DOHH2 (cell line): ENCODE data around the gene OR2M4.
"Not testable (repeated sequence)": the region's sequence is repeated elsewhere in the genome, so short reads cannot be mapped to it uniquely, and the experiment has no call there.

ENCODE experiments used
- H3F3A ChIP-seq: fragments of 200-600 bp; sonication (generic), shearing (Covaris generic); 2 replicates; pipeline ENCODE4 v1.6.0; 2016; ENCODE audit warnings: antibody characterized with exemption, mild to moderate bottlenecking; ENCODE audit not compliant: control insufficient read depth, insufficient read depth
- H3K27ac ChIP-seq: fragments of 200-600 bp; sonication (generic); 2 replicates; pipeline ENCODE4 v1.5.1; 2014; ENCODE audit warnings: low read depth, mild to moderate bottlenecking, low read length, moderate library complexity
- H3K27me3 ChIP-seq: fragments of 200-600 bp; sonication (generic); 2 replicates; pipeline ENCODE4 v1.6.1; 2014; ENCODE audit warnings: mild to moderate bottlenecking, low read length, mixed read lengths; ENCODE audit not compliant: control insufficient read depth
- H3K36me3 ChIP-seq: fragments of 200-600 bp; sonication (generic); 2 replicates; pipeline ENCODE4 v1.6.1; 2014; ENCODE audit warnings: mild to moderate bottlenecking, low read length, moderate library complexity, mixed read lengths; ENCODE audit not compliant: control insufficient read depth
- H3K4me1 ChIP-seq: fragments of 200-600 bp; sonication (generic); 2 replicates; pipeline ENCODE4 v1.6.1; 2014; ENCODE audit warnings: mild to moderate bottlenecking, low read length, mixed read lengths; ENCODE audit not compliant: control insufficient read depth
- H3K4me2 ChIP-seq: fragments of 200-600 bp; sonication (generic); 2 replicates; pipeline ENCODE4 v1.6.0; 2014; ENCODE audit warnings: mild to moderate bottlenecking, low read length, moderate library complexity
- H3K4me3 ChIP-seq: fragments of 200-600 bp; sonication (generic); 2 replicates; pipeline ENCODE4 v1.5.1; 2014; ENCODE audit warnings: mild to moderate bottlenecking, low read length, mixed read lengths
- H3K79me2 ChIP-seq: fragments of 200-600 bp; sonication (generic); 2 replicates; pipeline ENCODE4 v1.6.1; 2014; ENCODE audit warnings: mild to moderate bottlenecking, low read length, mixed read lengths; ENCODE audit not compliant: control insufficient read depth
- H3K9me2 ChIP-seq: fragments of 200-600 bp; sonication (generic); replicated peaks from 2 replicates; pipeline ENCODE4 v1.6.1; 2014; ENCODE audit warnings: mild to moderate bottlenecking, low read length, mixed read lengths; ENCODE audit not compliant: control insufficient read depth
- H3K9me3 ChIP-seq: fragments of 200-600 bp; sonication (generic); 2 replicates; pipeline ENCODE4 v1.6.1; 2014; ENCODE audit warnings: antibody characterized with exemption, low read length, mixed read lengths; ENCODE audit not compliant: control insufficient read depth, insufficient read depth
- H4K20me1 ChIP-seq: fragments of 200-600 bp; sonication (generic); 2 replicates; pipeline ENCODE4 v1.6.0; 2014; ENCODE audit warnings: low read depth, mild to moderate bottlenecking, antibody characterized with exemption, low read length, moderate library complexity; ENCODE audit not compliant: control insufficient read depth, insufficient read depth
- CTCF ChIP-seq: fragments of 200-600 bp; sonication (generic); IDR thresholded peaks from one replicate; pipeline ENCODE4 v1.5.1; 2014; ENCODE audit warnings: antibody characterized with exemption, mild to moderate bottlenecking, low read depth, low read length; ENCODE audit not compliant: poor library complexity, severe bottlenecking
- EZH2phosphoT487 ChIP-seq: fragments of 200-600 bp; sonication (generic); IDR thresholded peaks from 2 replicates; pipeline ENCODE4 v1.6.1; 2017; ENCODE audit warnings: borderline replicate concordance, mild to moderate bottlenecking, antibody characterized with exemption, low read length, moderate library complexity, mixed read lengths

Gene OR2M4

GRCh38 chr1:248243204-248243603 lies 12.0 kb downstream of the OR2M4 start:
- Histone ChIP-seq H3K27ac (no peak overlapping the region), H3K79me2 (no peaks in the 10 kb centered on the region), H3K27me3 (no peaks in the 10 kb centered on the region), H3K9me2 (no peaks in the 10 kb centered on the region), H3K4me3 (no peak overlapping the region), H3K36me3 (no peaks in the 10 kb centered on the region), H3K9me3 (no peaks in the 10 kb centered on the region), H3F3A (no peaks in the 10 kb centered on the region), H4K20me1 (0 out of 2 replicates have a peak, but pooled peaks cover 3% of the 10 kb centered on the region), H3K4me1 (no peaks in the 10 kb centered on the region), H3K4me2 (no peak overlapping the region)
- TF ChIP-seq EZH2phosphoT487: no peak
- peak; percentile 72 for TF ChIP-seq CTCF

- H3K4me1 ChIP-seq, H3F3A ChIP-seq, H3K36me3 ChIP-seq, H4K20me1 ChIP-seq, H3K79me2 ChIP-seq, H3K9me3 ChIP-seq, H3K4me3 ChIP-seq, H3K27ac ChIP-seq, H3K9me2 ChIP-seq, H3K27me3 ChIP-seq, H3K4me2 ChIP-seq: not testable (repeated sequence)
Measured at GRCh38 chr1:248259309-248259708, 28.1 kb downstream of the OR2M4 start.

- Histone ChIP-seq H3K4me3 (no peak overlapping the region), H3K36me3 (no peaks in the 10 kb centered on the region), H3K9me2 (no peaks in the 10 kb centered on the region), H4K20me1 (no peaks in the 10 kb centered on the region), H3K4me1 (no peaks in the 10 kb centered on the region), H3K79me2 (no peaks in the 10 kb centered on the region), H3F3A (no peaks in the 10 kb centered on the region), H3K4me2 (no peak overlapping the region), H3K9me3 (no peaks in the 10 kb centered on the region), H3K27me3 (no peaks in the 10 kb centered on the region), H3K27ac (no peak overlapping the region)
- TF ChIP-seq CTCF (no peak), EZH2phosphoT487 (no peak)
Measured at GRCh38 chr1:248268178-248268577, 37.0 kb downstream of the OR2M4 start.

- not testable (repeated sequence) for H3K79me2 ChIP-seq, H3K36me3 ChIP-seq, H3K4me1 ChIP-seq, H3K9me3 ChIP-seq, H3K27ac ChIP-seq, H3F3A ChIP-seq, H4K20me1 ChIP-seq, H3K4me3 ChIP-seq, H3K9me2 ChIP-seq, H3K27me3 ChIP-seq, H3K4me2 ChIP-seq
Measured at GRCh38 chr1:248273225-248273624, 42.0 kb downstream of the OR2M4 start.
